BJ (cell line): ENCODE results near the gene IGIP. TPM values are rescaled to one million over a fixed set of nuclear protein-coding genes. Genes with fewer than 3 reads are reported as not detected.

ENCODE experiments used
- CTCF ChIA-PET: fragments of 350-600 bp; formaldehyde crosslinking; extraction: SDS; loops from one replicate; lab custom pipeline; 2021; ENCODE audit warnings: antibody characterized with exemption, inconsistent platforms; lab: Yijun Ruan, JAX
- POLR2A ChIA-PET: fragments of 300-600 bp; sonication (Branson Sonifier 250); formaldehyde crosslinking; extraction: SDS; loops from one replicate; lab custom pipeline; 2021; ENCODE audit warnings: antibody characterized with exemption; lab: Charles Lee
- DNase-seq: peaks from one replicate; pipeline ENCODE4 v3.0.0-alpha.2; 2011; ENCODE audit warnings: low read depth
- H3K27me3 ChIP-seq: 2 replicates; pipeline ENCODE4 v1.6.0; 2011; ENCODE audit warnings: low read length; ENCODE audit not compliant: control insufficient read depth, insufficient read depth
- H3K36me3 ChIP-seq: 2 replicates; pipeline ENCODE4 v1.5.1; 2011; ENCODE audit warnings: low read length; ENCODE audit not compliant: control insufficient read depth, insufficient read depth
- H3K4me3 ChIP-seq: 2 replicates; pipeline ENCODE4 v1.5.1; 2011; ENCODE audit warnings: low read depth, mild to moderate bottlenecking, control low read depth, low read length
- polyA plus RNA-seq: library from polyadenylated mRNA; depleted of rRNA; stranded (reverse); fragments of >200 nt; gene quantifications from 2 replicates; pipeline ENCODE4 v1.2.3, GENCODE V29; 2011
- TF ChIP-seq, protein P1 (sequence below): IDR thresholded peaks from 2 replicates; pipeline ENCODE4 v1.5.1; 2011; ENCODE audit warnings: low read depth, mild to moderate bottlenecking, control low read depth, inconsistent platforms, low read length, moderate library complexity; ENCODE audit not compliant: insufficient read depth

Gene IGIP
- polyA plus RNA-seq, 1 experiment, result 1.5 TPM

DNA sequence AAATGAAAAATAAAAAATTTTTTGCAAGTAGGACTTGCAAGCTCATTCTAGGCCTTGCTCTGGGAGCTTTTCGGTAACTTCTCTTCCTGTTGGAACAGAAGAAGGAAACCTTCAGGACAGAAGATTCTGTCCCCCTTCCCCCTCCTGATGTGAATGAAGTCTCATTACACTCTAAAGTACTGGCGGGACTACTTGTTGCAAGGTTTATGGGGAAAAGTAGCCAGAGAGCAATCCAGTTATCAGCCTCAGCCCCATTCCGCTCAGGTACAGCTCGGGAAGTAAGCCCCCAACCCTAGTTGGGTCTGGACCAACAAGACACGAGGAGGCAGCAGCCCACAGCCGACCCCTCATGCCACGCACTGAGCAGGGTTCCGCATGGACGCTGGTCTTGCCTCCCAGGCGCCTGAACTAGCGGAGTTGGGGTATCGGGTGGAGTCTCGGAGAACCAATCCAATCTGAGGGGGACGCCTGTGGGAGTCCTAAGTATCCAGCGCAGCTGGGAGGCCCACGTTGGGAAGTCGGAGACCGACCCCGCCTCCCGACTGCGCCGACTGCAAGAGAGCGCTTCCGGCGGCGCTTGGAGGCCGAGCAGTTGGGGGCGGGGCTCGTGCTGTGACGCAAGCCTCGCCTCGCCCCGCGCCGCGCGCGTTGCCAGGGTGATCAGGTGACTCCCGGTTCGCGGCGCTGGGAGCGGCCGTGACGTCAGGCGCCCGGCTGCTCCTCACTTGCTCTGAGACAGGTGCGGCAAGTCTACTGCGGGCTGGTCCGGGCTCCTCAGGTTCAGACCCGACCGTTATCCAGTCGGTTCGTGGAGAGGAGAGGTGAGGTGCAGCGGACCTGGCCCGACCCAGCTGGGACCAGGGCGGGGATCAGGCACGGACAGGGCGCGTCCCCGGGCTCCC, 49.0 kb downstream of the IGIP start, which contains the start of gene CYSTM1:
TSS of gene CYSTM1 (plus strand) at position 724 of the 902 bp plus-strand sequence. CDS start 19,278 bp downstream, outside the sequence.
- DNase-seq, result peak; percentile 56
- Histone ChIP-seq H3K36me3 (no peaks in the 10 kb centered on the region), H3K27me3 (no peaks in the 10 kb centered on the region), H3K4me3 (peak within 1 kb of the TSS; percentile 95)
- POLR2A ChIA-PET, result interaction anchor here (0.5 kb wide), 1 partner anchor 204 kb away, joined by 5 read pairs; no protein-coding TSS in a partner anchor
- CTCF ChIA-PET, result interaction anchor here (0.7 to 1.5 kb wide), 5 partner anchors 26 to 248 kb away, joined by 3 to 4 read pairs (median 4); no protein-coding TSS in a partner anchor
- TF ChIP-seq, protein P1, sequence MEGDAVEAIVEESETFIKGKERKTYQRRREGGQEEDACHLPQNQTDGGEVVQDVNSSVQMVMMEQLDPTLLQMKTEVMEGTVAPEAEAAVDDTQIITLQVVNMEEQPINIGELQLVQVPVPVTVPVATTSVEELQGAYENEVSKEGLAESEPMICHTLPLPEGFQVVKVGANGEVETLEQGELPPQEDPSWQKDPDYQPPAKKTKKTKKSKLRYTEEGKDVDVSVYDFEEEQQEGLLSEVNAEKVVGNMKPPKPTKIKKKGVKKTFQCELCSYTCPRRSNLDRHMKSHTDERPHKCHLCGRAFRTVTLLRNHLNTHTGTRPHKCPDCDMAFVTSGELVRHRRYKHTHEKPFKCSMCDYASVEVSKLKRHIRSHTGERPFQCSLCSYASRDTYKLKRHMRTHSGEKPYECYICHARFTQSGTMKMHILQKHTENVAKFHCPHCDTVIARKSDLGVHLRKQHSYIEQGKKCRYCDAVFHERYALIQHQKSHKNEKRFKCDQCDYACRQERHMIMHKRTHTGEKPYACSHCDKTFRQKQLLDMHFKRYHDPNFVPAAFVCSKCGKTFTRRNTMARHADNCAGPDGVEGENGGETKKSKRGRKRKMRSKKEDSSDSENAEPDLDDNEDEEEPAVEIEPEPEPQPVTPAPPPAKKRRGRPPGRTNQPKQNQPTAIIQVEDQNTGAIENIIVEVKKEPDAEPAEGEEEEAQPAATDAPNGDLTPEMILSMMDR, result no peak

DNA sequence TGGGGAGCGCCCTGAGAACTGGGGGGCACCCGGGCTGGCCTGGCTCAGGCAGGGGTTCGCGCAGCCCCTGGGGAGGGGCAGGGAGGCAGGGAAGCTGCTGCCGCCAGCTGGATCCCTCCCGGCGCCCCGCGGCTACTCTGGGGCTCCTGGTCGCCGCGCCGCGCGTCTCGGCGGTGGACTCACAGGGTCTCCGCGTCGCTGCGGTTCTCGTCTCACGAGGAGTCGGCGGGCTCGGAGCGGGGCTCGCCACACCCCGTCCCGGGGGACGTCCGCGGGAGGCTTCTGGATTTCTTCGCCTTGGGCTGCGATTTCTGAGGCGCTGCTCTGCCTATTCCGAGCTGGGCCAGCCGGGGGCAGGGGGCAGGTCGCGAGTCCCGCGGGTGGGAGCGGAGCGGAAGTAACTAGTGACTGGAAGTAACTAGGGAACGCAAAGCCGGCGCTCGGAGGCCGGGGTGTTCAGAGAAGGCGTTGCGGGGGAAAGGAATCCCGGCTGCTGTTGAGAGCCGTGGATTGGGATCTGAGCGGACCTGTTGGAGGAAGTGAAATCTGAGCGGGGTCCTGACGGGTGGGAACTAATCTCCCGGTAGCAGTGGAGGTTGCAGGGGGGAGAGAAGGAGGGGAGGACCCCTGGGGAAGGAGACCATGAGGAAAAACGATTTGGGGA, 49.8 kb downstream of the IGIP start:
- TF ChIP-seq, protein P1, result peak; percentile 38; the same call in 1 of the 2 replicates
- H3K4me3 ChIP-seq, result peak overlapping the region; percentile 95
- H3K27me3 ChIP-seq, result no peaks in the 10 kb centered on the region
- ChIA-PET POLR2A (interaction anchor here (0.5 kb wide), 1 partner anchor 203 kb away, joined by 5 read pairs; no protein-coding TSS in a partner anchor), CTCF (interaction anchor here (0.7 to 1.5 kb wide), 3 partner anchors 65 to 248 kb away, joined by 3 to 4 read pairs (median 4); no protein-coding TSS in a partner anchor)
- DNase-seq, result no peak
- no peaks in the 10 kb centered on the region for H3K36me3 ChIP-seq

GRCh38 chr5:140176031-140176387, 50.3 kb downstream of the IGIP start:
- POLR2A ChIA-PET, result no interaction called here
- CTCF ChIA-PET, result no interaction called here
- Histone ChIP-seq H3K36me3 (no peaks in the 10 kb centered on the region), H3K27me3 (no peaks in the 10 kb centered on the region), H3K4me3 (peak overlapping the region; percentile 95)
- TF ChIP-seq, protein P1, result no peak
- no peak for DNase-seq

DNA sequence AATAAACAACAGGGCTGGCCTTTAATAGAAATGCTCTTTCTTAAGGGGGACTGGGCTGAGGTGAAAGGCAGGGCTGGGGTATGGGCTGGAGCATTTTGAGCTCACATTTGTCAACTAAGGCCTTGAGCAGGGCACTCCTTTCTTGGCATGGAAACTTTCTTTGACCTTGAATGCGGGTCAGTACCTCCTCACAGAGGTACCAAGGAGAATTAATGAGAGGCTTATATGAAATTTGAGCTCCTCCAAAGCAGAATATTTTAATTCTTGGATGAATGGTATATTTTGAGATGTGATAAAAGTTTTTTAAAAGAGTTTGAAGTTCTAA, 52.3 kb downstream of the IGIP start:
- TF ChIP-seq, protein P1, result no peak
- CTCF ChIA-PET, result interaction anchor here (1.0 to 1.6 kb wide), 2 partner anchors 9 to 124 kb away, joined by 4 to 6 read pairs; no protein-coding TSS in a partner anchor
- Histone ChIP-seq H3K36me3 (no peaks in the 10 kb centered on the region), H3K27me3 (no peaks in the 10 kb centered on the region), H3K4me3 (no peak overlapping the region)
- POLR2A ChIA-PET, result no interaction called here
- no peak for DNase-seq
